ENCODE measurements around the gene GNB5.

GNB5 gene

GRCh38 chr15:52133510-52134220, 57.5 kb downstream of the GNB5 start:
- H3K27me3 ChIP-seq (ENCODE audit: control insufficient read depth, low read length), result no peaks in the 10 kb centered on the region
- no peaks in the 10 kb centered on the region for H3K79me2 ChIP-seq (ENCODE audit: control insufficient read depth, low read length)
- H3F3A ChIP-seq (ENCODE audit: control insufficient read depth, insufficient read depth), result no peaks in the 10 kb centered on the region
- no peaks in the 10 kb centered on the region for H4K20me1 ChIP-seq (ENCODE audit: control insufficient read depth, insufficient read depth, low read depth, low read length)
- no peaks in the 10 kb centered on the region for H3K9me3 ChIP-seq (ENCODE audit: control insufficient read depth, insufficient read depth, low read length)
- no peak overlapping the region for H3K4me3 ChIP-seq (ENCODE audit: low read length)
- H3K36me3 ChIP-seq (ENCODE audit: control insufficient read depth, low read length), result peaks cover 50% of the 10 kb centered on the region
- no peak overlapping the region for H3K27ac ChIP-seq (ENCODE audit: low read depth, low read length)
- no peak overlapping the region for H3K4me2 ChIP-seq (ENCODE audit: low read length)
- no peaks in the 10 kb centered on the region for H3K4me1 ChIP-seq (ENCODE audit: control insufficient read depth, low read length)
- TF ChIP-seq CTCF (IDR thresholded peaks at IDR 0.05; ENCODE audit: low read depth, low read length, poor library complexity, severe bottlenecking) (no peak), EZH2phosphoT487 (IDR thresholded peaks at IDR 0.05; ENCODE audit: borderline replicate concordance, low read length) (no peak)
- H3K9me2 ChIP-seq (replicated peaks; ENCODE audit: control insufficient read depth, low read length), result no peaks in the 10 kb centered on the region

GRCh38 chr15:52132066-52132465, 59.1 kb downstream of the GNB5 start:
- Histone ChIP-seq H3K9me3 (ENCODE audit: control insufficient read depth, insufficient read depth, low read length) (no peaks in the 10 kb centered on the region), H3K4me2 (ENCODE audit: low read length) (no peak overlapping the region), H3K36me3 (ENCODE audit: control insufficient read depth, low read length) (peaks cover 48% of the 10 kb centered on the region), H3K27me3 (ENCODE audit: control insufficient read depth, low read length) (no peaks in the 10 kb centered on the region), H3K27ac (ENCODE audit: low read depth, low read length) (no peak overlapping the region), H3K4me3 (ENCODE audit: low read length) (no peak overlapping the region), H3F3A (ENCODE audit: control insufficient read depth, insufficient read depth) (peaks cover 2% of the 10 kb centered on the region; the same call in 1 of the 2 replicates), H3K79me2 (ENCODE audit: control insufficient read depth, low read length) (no peaks in the 10 kb centered on the region), H3K4me1 (ENCODE audit: control insufficient read depth, low read length) (no peaks in the 10 kb centered on the region), H3K9me2 (replicated peaks; ENCODE audit: control insufficient read depth, low read length) (no peaks in the 10 kb centered on the region), H4K20me1 (ENCODE audit: control insufficient read depth, insufficient read depth, low read depth, low read length) (no peaks in the 10 kb centered on the region)
- no peak for TF ChIP-seq EZH2phosphoT487 (IDR thresholded peaks at IDR 0.05; ENCODE audit: borderline replicate concordance, low read length)
- no peak for TF ChIP-seq CTCF (IDR thresholded peaks at IDR 0.05; ENCODE audit: low read depth, low read length, poor library complexity, severe bottlenecking)

GRCh38 chr15:52128568-52128967, 62.6 kb downstream of the GNB5 start:
- Histone ChIP-seq H3K36me3 (ENCODE audit: control insufficient read depth, low read length) (peaks cover 32% of the 10 kb centered on the region), H4K20me1 (ENCODE audit: control insufficient read depth, insufficient read depth, low read depth, low read length) (no peaks in the 10 kb centered on the region), H3K4me3 (ENCODE audit: low read length) (no peak overlapping the region), H3K4me2 (ENCODE audit: low read length) (no peak overlapping the region), H3K4me1 (ENCODE audit: control insufficient read depth, low read length) (no peaks in the 10 kb centered on the region), H3K79me2 (ENCODE audit: control insufficient read depth, low read length) (no peaks in the 10 kb centered on the region), H3F3A (ENCODE audit: control insufficient read depth, insufficient read depth) (peaks cover 2% of the 10 kb centered on the region; the same call in 1 of the 2 replicates), H3K27ac (ENCODE audit: low read depth, low read length) (no peak overlapping the region), H3K27me3 (ENCODE audit: control insufficient read depth, low read length) (no peaks in the 10 kb centered on the region), H3K9me2 (replicated peaks; ENCODE audit: control insufficient read depth, low read length) (no peaks in the 10 kb centered on the region), H3K9me3 (ENCODE audit: control insufficient read depth, insufficient read depth, low read length) (no peaks in the 10 kb centered on the region)
- TF ChIP-seq CTCF (IDR thresholded peaks at IDR 0.05; ENCODE audit: low read depth, low read length, poor library complexity, severe bottlenecking), result no peak
- TF ChIP-seq EZH2phosphoT487 (IDR thresholded peaks at IDR 0.05; ENCODE audit: borderline replicate concordance, low read length), result no peak
